ENCODE data around the gene LTBP3.

DNA sequence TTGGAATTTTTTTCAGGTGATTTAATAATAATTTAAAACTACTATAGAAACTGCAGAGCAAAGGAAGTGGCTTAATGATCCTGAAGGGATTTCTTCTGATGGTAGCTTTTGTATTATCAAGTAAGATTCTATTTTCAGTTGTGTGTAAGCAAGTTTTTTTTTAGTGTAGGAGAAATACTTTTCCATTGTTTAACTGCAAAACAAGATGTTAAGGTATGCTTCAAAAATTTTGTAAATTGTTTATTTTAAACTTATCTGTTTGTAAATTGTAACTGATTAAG lies 55.9 kb downstream of the LTBP3 start:
- no peak for TF ChIP-seq POLR2A (IDR thresholded peaks at IDR 0.05)
- TF ChIP-seq, protein P1, sequence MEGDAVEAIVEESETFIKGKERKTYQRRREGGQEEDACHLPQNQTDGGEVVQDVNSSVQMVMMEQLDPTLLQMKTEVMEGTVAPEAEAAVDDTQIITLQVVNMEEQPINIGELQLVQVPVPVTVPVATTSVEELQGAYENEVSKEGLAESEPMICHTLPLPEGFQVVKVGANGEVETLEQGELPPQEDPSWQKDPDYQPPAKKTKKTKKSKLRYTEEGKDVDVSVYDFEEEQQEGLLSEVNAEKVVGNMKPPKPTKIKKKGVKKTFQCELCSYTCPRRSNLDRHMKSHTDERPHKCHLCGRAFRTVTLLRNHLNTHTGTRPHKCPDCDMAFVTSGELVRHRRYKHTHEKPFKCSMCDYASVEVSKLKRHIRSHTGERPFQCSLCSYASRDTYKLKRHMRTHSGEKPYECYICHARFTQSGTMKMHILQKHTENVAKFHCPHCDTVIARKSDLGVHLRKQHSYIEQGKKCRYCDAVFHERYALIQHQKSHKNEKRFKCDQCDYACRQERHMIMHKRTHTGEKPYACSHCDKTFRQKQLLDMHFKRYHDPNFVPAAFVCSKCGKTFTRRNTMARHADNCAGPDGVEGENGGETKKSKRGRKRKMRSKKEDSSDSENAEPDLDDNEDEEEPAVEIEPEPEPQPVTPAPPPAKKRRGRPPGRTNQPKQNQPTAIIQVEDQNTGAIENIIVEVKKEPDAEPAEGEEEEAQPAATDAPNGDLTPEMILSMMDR (IDR thresholded peaks at IDR 0.05) = no peak
